GM19099 (cell line): ENCODE data around the gene CYP26A1.

ENCODE experiments used
- POLR2A ChIP-seq: IDR thresholded peaks from 3 replicates; pipeline ENCODE4 v1.6.1; 2011; ENCODE audit warnings: low read depth; ENCODE audit not compliant: insufficient read length; ENCODE audit errors: extremely low read depth

The CYP26A1 gene

GRCh38 chr10:93071177-93071472, 2.6 kb upstream of the CYP26A1 start:
- TF ChIP-seq POLR2A: no peak

- TF ChIP-seq POLR2A: no peak
These were observed 1.9 kb upstream of the CYP26A1 start for GRCh38 chr10:93071674-93072224.

DNA sequence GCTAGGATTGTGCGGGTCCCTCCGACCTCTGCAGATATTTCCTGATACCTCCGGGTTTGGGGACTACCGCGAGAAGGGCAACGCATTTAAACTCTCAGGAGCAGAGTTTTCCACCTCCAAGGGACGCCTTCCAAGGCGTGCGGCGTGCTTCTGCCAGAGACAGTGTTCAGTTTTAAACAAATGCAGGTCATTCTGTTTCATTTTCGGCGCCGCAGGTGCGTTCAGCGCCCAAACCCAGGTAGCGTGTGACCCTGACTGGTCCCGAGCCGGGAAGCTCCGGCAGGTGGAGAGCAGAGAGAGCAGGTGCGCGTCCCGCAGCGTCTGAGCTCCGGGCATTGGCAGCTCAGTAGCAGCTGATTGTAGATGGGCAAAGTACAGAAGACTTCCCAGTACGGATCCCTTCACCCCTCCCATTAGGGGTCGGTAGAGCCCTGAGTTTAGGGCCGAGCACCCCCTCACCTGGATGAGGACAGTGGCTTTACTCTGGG, 1.4 kb upstream of the CYP26A1 start:
- no peak for TF ChIP-seq POLR2A

- TF ChIP-seq POLR2A: no peak
These were observed 767 bp upstream of the CYP26A1 start for GRCh38 chr10:93072713-93073538.

DNA sequence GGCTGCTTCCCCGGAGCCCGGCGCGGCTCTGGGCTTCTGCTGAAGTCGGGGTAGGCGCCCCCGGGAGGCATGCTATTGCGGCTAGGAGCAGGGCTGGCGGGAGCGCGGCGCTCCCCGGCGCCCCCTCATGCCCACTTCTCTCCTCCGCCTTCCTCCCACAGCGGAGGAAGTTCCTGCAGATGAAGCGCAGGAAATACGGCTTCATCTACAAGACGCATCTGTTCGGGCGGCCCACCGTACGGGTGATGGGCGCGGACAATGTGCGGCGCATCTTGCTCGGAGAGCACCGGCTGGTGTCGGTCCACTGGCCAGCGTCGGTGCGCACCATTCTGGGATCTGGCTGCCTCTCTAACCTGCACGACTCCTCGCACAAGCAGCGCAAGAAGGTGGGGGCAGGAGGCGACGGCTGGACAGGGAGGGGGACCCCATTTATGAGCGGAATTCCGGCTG, 479 bp downstream of the CYP26A1 start:
- no peak for TF ChIP-seq POLR2A

- TF ChIP-seq POLR2A: no peak
These were observed 1.1 kb downstream of the CYP26A1 start for GRCh38 chr10:93074597-93075368.

DNA sequence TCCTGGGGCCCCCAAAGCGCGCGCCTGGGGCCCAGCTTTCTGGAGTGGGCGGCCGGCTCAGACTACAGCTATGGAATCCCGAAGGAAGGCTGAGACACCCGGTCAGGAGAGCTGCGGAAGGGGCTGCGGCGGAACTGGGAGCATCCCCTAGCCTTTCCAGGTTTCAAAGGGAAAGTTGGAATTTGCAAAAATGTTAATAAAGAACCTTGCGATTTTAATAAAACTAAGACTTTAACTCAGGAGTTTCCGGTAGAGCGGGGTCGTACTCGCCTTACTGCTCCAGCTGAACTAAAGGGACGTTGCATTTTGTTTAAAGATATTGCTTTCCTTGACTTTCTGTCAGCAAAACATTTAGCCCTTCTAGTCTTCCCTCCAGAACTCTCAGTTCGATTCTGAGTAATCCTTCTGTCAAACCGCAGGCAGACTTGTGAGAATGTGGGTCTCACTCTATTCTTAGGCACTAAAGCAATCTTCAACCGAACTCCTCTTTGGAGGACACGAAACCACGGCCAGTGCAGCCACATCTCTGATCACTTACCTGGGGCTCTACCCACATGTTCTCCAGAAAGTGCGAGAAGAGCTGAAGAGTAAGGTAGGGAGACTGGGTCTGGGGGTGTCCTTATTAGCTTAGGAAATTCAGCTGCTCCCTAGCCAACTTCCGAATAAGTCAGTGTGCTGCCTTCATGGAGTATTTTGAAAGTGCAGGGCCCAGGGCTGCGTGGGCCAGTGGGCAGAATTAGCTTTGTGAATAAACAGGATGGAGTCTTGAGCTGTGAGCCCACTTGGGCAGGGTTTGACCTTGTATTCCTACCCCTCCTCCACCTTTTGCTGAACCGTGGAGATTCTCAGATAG, 1.9 kb downstream of the CYP26A1 start:
- no peak for TF ChIP-seq POLR2A

- no peak for TF ChIP-seq POLR2A
These were observed 3.2 kb downstream of the CYP26A1 start for GRCh38 chr10:93076871-93077270.

DNA sequence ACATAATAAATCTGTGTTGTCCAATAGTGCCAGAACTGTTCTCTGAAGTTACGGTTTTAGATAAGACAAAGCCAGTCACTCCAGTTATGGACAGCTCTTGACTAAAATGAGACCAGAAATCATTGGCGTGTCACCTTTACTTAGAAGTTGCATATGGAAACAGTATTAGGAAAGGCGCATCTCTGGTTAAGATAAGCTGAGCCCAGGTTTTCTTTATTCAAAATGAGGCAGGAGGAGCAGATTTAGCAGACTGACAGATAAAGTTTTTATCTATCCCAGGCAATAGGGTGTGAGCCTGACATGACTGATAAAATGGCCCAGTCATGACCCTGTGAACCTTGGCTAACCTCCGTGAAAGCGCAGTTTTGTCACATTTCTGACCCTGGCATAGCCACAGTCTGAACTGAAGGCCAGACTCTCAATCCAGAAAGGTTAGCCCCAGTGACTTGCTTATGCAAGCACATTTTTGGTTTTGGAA, 4.2 kb downstream of the CYP26A1 start:
- TF ChIP-seq POLR2A: no peak

GRCh38 chr10:93079663-93080349, 6.1 kb downstream of the CYP26A1 start:
- TF ChIP-seq POLR2A: no peak

- no peak for TF ChIP-seq POLR2A
These were observed 6.8 kb downstream of the CYP26A1 start for GRCh38 chr10:93080350-93081046.

GRCh38 chr10:93081318-93081717, 7.6 kb downstream of the CYP26A1 start:
- no peak for TF ChIP-seq POLR2A

DNA sequence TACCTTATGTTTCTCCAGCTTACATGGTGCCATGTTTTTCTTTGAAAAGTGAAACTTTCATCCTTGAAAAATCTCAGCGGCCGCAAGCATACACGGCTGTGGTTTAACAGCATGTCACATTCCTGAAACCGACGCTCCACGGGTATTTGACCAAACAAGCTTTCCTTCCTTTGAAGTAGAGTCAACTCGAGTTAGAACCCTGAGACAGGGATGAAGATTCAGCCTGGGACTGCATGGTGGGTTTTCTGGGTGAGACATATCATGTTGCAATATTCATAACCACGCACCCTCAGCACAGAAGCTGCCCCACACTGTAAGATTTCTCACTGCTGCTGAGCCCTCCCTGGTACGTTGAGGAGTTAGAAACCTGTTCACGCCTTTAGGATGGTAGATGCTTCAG, 8.1 kb downstream of the CYP26A1 start:
- no peak for TF ChIP-seq POLR2A
